GM12874 (cell line): ENCODE measurements around the gene MARCHF9.

Experiments
- TF ChIP-seq, protein P1 (sequence below): IDR thresholded peaks from 2 replicates; pipeline ENCODE4 v1.5.1; 2011; ENCODE audit warnings: low read depth, mild to moderate bottlenecking, control low read depth, low read length, moderate library complexity; ENCODE audit not compliant: insufficient read depth

Gene MARCHF9

DNA sequence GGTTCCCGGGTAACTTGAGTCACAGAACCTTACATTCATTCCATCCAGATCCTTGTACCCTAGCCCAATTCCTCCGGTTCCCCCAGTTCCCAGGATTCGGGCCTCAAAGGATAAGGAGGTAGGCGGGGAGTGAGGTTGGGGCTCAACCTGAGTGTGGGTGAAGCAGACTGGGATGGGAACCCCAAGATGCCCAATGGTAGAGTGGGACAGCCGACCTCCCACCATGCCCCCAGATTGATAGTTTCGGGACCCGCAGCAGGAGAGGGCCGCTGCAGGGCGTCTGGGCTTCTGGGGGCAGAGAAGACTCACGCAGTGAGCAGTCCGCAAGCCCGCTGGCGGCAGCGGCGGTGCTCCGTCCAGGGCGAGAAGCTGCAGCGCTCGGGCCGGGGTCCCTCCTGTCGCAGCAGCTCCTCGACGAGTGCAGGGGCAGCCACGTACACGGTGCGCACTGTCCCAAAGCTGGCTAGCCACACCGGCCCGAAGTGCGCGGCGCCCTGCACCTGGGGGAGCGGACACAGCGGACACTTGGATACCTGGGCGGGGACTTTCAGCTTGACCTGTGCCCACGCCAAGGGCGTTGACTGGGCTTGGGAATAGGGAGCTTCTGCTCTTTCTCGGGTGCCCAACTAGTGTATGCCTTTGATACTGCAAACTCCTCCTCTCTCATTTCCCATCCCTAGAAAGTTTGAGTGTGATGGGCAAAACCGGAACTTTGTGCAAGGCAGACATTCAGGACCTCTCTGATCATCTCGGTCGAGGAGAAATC lies 11.0 kb downstream of the MARCHF9 start:
- TF ChIP-seq, protein P1, sequence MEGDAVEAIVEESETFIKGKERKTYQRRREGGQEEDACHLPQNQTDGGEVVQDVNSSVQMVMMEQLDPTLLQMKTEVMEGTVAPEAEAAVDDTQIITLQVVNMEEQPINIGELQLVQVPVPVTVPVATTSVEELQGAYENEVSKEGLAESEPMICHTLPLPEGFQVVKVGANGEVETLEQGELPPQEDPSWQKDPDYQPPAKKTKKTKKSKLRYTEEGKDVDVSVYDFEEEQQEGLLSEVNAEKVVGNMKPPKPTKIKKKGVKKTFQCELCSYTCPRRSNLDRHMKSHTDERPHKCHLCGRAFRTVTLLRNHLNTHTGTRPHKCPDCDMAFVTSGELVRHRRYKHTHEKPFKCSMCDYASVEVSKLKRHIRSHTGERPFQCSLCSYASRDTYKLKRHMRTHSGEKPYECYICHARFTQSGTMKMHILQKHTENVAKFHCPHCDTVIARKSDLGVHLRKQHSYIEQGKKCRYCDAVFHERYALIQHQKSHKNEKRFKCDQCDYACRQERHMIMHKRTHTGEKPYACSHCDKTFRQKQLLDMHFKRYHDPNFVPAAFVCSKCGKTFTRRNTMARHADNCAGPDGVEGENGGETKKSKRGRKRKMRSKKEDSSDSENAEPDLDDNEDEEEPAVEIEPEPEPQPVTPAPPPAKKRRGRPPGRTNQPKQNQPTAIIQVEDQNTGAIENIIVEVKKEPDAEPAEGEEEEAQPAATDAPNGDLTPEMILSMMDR = no peak

DNA sequence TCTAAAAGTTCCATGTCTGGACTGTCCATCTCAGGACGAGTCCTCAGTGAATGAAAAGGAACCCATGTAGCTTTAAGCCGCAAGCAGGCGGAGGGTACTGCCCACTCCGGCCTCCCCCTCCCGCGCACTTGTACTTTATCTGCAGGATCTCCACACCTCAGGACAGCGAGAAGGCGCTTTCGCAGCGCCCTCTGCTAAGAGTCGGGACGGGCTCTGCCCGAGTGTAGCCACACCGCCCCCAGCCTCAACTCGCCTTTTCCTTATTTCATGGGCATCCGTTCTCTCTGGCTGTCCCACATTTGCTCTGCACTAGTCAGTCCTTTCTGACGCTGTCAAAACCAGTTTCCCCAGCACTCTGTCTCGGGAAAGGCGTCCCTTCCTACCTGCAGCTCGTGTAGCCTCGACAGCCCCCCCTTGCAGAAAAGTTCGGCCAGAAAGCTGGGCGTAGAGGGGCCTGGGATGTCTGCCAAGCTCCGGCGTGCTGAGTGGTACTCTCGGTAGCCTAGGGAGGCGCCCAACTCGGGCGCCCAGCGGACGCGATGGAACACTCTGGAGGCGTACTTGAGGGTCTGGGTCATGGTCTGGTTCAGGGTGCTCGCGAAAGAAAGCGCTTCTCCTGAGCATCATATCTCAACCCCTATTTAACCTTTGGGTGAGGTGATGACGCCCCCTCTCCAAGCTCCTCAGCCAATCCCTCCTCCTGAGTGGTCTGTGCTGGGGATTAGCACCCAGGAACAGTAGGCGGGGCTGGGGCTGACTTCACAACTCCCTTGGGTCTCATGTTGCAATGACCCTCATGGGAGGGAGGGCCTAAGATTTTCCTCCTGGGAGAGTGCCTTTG lies 11.8 kb downstream of the MARCHF9 start, which contains the start of gene CYP27B1:
CYP27B1 (minus strand) TSS at position 615 of the 841 bp plus-strand sequence; CDS start at position 578, 37 bp downstream.
- TF ChIP-seq, protein P1 = no peak

DNA sequence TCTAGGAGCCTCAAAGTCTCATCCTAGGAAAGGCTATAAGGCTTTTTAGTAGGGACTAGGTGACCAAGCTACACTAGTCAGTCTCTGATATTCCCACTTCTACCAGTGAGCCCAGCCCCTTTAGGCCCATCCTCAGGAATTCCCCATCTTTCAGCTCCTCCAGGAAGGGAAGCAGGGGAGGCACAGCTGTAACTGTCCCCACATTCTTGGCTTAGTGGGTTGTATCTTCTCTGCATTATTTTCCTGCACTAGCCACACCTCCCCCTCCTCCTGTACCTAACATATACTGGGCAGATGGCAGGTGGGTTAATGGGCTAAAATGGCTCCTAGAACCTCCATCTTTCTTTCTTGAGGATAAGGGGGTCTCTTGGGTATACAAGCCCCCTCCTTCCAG lies 12.4 kb downstream of the MARCHF9 start:
- TF ChIP-seq, protein P1 = no peak

DNA sequence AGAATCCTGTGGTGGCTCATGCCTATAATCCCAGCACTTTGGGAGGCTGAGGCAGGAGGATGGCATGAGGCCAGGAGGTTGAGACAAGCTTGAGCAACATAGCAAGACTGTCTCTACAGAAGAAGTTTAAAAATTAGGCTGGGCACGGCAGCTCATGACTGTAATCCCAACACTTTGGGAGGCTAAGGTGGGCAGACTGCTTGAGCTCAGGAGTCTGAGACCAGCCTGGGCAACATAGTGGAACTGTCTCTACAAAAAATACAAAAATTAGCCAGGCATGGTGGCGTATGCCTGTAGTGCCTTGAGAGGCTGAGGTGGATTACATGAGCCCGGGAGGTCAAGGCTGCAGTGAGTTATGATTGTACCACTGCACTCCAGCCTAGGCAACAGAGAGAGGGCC lies 13.0 kb downstream of the MARCHF9 start:
- TF ChIP-seq, protein P1 = no peak

DNA sequence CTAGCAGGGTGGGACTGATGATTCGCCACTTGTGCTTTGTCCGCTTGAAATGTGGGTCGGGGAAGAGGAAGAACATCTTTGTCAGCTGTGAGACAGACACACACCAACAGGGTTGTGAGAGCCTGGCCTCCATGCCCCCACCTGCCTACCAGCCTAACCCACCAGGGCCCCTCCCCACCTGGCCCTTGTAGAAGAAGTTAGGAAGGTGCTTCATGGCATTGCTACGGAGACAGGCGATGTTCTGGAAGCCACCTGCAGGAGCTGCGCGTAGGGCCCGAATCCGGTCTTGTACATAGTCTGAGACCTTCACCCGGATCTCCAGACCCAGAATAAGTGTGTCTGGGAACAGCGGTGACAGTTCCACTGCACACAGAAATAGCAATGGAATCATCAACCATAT lies 14.7 kb downstream of the MARCHF9 start:
- TF ChIP-seq, protein P1 = no peak

DNA sequence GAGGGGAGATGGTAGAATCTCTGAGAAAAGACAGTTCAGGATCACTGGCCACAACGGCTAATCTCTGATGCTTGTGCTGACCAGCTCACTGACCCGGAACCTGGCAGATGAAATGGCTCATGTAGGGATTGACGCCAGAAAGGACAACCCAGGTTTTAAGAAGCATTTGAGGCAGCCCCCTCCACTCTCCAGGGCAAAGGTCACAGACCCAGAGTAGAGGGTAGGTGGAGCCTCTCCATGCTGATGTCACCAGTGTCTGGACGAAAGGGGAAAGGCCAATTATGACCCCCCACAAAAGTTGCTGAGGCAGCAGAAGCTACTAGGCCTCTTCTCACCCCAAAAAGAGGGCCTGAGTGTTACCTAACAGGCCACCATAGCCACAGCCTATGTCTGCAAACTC lies 15.8 kb downstream of the MARCHF9 start:
- TF ChIP-seq, protein P1 = no peak

DNA sequence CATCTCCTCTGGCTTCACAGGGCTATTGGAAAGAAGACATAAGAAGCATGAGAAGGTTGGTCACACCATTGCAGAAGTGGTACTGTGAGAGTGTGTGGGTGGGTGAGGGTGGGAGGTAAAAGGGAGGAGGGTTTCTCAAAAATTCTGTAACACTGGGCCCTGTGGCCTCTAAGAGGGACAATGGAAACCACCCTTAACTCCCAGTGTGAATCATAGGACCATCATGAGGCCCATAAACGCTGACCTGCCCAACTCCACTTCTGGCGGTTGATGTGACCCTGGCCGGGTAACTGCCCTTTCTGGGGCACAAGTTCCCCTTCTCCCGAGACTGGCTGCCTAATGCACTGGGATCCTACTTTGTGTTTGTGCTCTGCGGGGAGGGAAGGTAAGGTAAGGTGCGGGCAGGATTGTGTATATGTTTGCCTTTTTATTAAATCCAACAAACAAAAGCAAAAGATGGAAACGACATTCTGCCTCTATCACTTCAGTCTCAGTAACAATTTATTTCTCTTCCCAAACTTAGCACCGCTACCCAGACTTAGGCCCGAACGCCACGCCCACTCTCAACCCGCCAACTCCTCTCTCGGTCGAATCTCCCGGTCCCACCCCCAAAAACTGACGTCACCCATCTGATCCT lies 16.5 kb downstream of the MARCHF9 start:
- TF ChIP-seq, protein P1 = no peak
